Endothelial cell (in vitro differentiated cells): ENCODE data around the gene ZNF256. TPM values are rescaled to one million over a fixed set of nuclear protein-coding genes. Genes with fewer than 3 reads are reported as not detected.

Experiments
- DNase-seq: peaks from one replicate; pipeline ENCODE4 v3.0.0; 2021; ENCODE audit warnings: low spot score
- H3K27ac Mint-ChIP-seq: one replicate; pipeline ENCODE4 v1.8.0; 2021; ENCODE audit warnings: mixed read lengths, inconsistent platforms; ENCODE audit not compliant: unreplicated experiment
- H3K27me3 Mint-ChIP-seq: one replicate; pipeline ENCODE4 v1.8.0; 2021; ENCODE audit warnings: mild to moderate bottlenecking, moderate library complexity, mixed read lengths, inconsistent platforms; ENCODE audit not compliant: unreplicated experiment
- H3K36me3 Mint-ChIP-seq: one replicate; pipeline ENCODE4 v1.8.0; 2021; ENCODE audit warnings: mild to moderate bottlenecking, low read depth, mixed read lengths, inconsistent platforms; ENCODE audit not compliant: unreplicated experiment
- H3K4me1 Mint-ChIP-seq: one replicate; pipeline ENCODE4 v1.8.0; 2021; ENCODE audit warnings: mild to moderate bottlenecking, mixed read lengths, inconsistent platforms; ENCODE audit not compliant: unreplicated experiment
- H3K4me3 Mint-ChIP-seq: one replicate; pipeline ENCODE4 v1.8.0; 2021; ENCODE audit warnings: mild to moderate bottlenecking, mixed read lengths, inconsistent platforms; ENCODE audit not compliant: unreplicated experiment
- H3K9me3 Mint-ChIP-seq: one replicate; pipeline ENCODE4 v1.8.0; 2021; ENCODE audit warnings: mixed read lengths, inconsistent platforms; ENCODE audit not compliant: unreplicated experiment
- CTCF ChIP-seq: fragments of 200-600 bp; sonication (generic); IDR thresholded peaks from one replicate; pipeline ENCODE4 v1.5.0; 2021; ENCODE audit warnings: antibody characterized with exemption; ENCODE audit not compliant: unreplicated experiment
- total RNA-seq: library from RNA; stranded (reverse); fragmentation: NEBNext Ultra II Directional; extraction: Animal tissue kit (Norgen Biotek cat#: 25700); gene quantifications from one replicate; pipeline ENCODE4 v1.2.1, GENCODE V29; 2021; ENCODE audit not compliant: unreplicated experiment

ZNF256 gene
- total RNA-seq, 1 donor from 2014 or later, result 10.4 TPM

GRCh38 chr19:57907394-57907793 is 40.1 kb downstream of the ZNF256 start:
- no peak for TF ChIP-seq CTCF
- H3K36me3 Mint-ChIP-seq, result peaks cover 32% of the 10 kb centered on the region
- no peak overlapping the region for H3K27ac Mint-ChIP-seq
- DNase-seq, result no peak
- H3K4me3 Mint-ChIP-seq, result no peak overlapping the region
- H3K4me1 Mint-ChIP-seq, result no peaks in the 10 kb centered on the region
- peaks cover 2% of the 10 kb centered on the region for H3K27me3 Mint-ChIP-seq
- H3K9me3 Mint-ChIP-seq, result no peaks in the 10 kb centered on the region

- no peak for DNase-seq
- H3K36me3 Mint-ChIP-seq, result peaks cover 18% of the 10 kb centered on the region
- no peaks in the 10 kb centered on the region for H3K4me1 Mint-ChIP-seq
- no peaks in the 10 kb centered on the region for H3K9me3 Mint-ChIP-seq
- H3K27ac Mint-ChIP-seq, result no peak overlapping the region
- peaks cover 2% of the 10 kb centered on the region for H3K27me3 Mint-ChIP-seq
- no peak overlapping the region for H3K4me3 Mint-ChIP-seq
- TF ChIP-seq CTCF, result no peak
Observed at GRCh38 chr19:57905258-57905657, 42.2 kb downstream of the ZNF256 start.

- Mint-ChIP-seq H3K36me3 (peaks cover 18% of the 10 kb centered on the region), H3K4me3 (no peak overlapping the region), H3K4me1 (no peaks in the 10 kb centered on the region), H3K9me3 (no peaks in the 10 kb centered on the region), H3K27me3 (no peaks in the 10 kb centered on the region), H3K27ac (no peak overlapping the region)
- peak; percentile 14 for TF ChIP-seq CTCF
- DNase-seq, result no peak
Observed at GRCh38 chr19:57903618-57904184, 43.8 kb downstream of the ZNF256 start.

- Mint-ChIP-seq H3K27me3 (peaks cover 2% of the 10 kb centered on the region), H3K36me3 (peaks cover 5% of the 10 kb centered on the region), H3K4me3 (no peak overlapping the region)
Observed at GRCh38 chr19:57900311-57900710, 47.2 kb downstream of the ZNF256 start.

More at GRCh38 chr19:57900311-57900710, 47.2 kb downstream of the ZNF256 start:
- TF ChIP-seq CTCF, result no peak
- DNase-seq, result no peak
- no peak overlapping the region for H3K27ac Mint-ChIP-seq
- peaks cover 7% of the 10 kb centered on the region for H3K4me1 Mint-ChIP-seq
- H3K9me3 Mint-ChIP-seq, result no peaks in the 10 kb centered on the region

Other genes starting within 250 kb of the ZNF256 start
- 23.2 TPM for gene ZNF154, start 238.5 kb downstream of the ZNF256 start, total RNA-seq
- 12.2 TPM for gene ZNF671, start 220.1 kb downstream of the ZNF256 start, total RNA-seq
- 22.6 TPM for gene ZNF776, start 200.9 kb downstream of the ZNF256 start, total RNA-seq
- gene ZNF586, start 178.0 kb downstream of the ZNF256 start, total RNA-seq, result 19.6 TPM
- gene ZNF552, start 132.8 kb downstream of the ZNF256 start, total RNA-seq, result 7.0 TPM
- gene ZNF587B, start 117.4 kb downstream of the ZNF256 start, total RNA-seq, result 24.5 TPM
- gene ZNF587, start 97.8 kb downstream of the ZNF256 start, total RNA-seq, result 36.8 TPM
- 22.3 TPM for gene ZNF814, start 58.7 kb downstream of the ZNF256 start, total RNA-seq
- gene ZNF417, start 31.1 kb downstream of the ZNF256 start, total RNA-seq, result 16.7 TPM
- gene ZNF418, start 12.3 kb downstream of the ZNF256 start, total RNA-seq, result 14.0 TPM
- 1.8 TPM for gene C19orf18, start 26.8 kb upstream of the ZNF256 start, total RNA-seq
- gene ZNF606, start 55.1 kb upstream of the ZNF256 start, total RNA-seq, result 22.3 TPM
- not detected for gene ZSCAN1, start 86.3 kb upstream of the ZNF256 start, total RNA-seq
- gene ZNF135, start 111.6 kb upstream of the ZNF256 start, total RNA-seq, result 1.1 TPM
- 47.7 TPM for gene ZSCAN18, start 150.5 kb upstream of the ZNF256 start, total RNA-seq
- 14.9 TPM for gene ZNF329, start 203.1 kb upstream of the ZNF256 start, total RNA-seq
- 21.4 TPM for gene ZNF274, start 235.4 kb upstream of the ZNF256 start, total RNA-seq